Measurements from ENCODE around the gene SORCS2. TPM values are rescaled to one million over a fixed set of nuclear protein-coding genes. Genes with fewer than 3 reads are reported as not detected.

Gene SORCS2
- total RNA-seq, 1 experiment from 2014 or later = not detected

- Mint-ChIP-seq H3K9me3 (ENCODE audit: unreplicated experiment) (no peaks in the 10 kb centered on the region), H3K4me1 (ENCODE audit: insufficient read depth, unreplicated experiment) (peaks cover 9% of the 10 kb centered on the region), H3K36me3 (ENCODE audit: insufficient read depth, unreplicated experiment) (no peaks in the 10 kb centered on the region), H3K4me3 (ENCODE audit: unreplicated experiment) (no peak overlapping the region), H3K27me3 (ENCODE audit: insufficient read depth, unreplicated experiment) (peaks cover 16% of the 10 kb centered on the region), H3K27ac (ENCODE audit: low read depth, unreplicated experiment) (no peak overlapping the region)
- DNase-seq (ENCODE audit: unreplicated experiment) = no peak
- ChIA-PET POLR2A (no interaction called here), CTCF (interaction anchor here (1.2 kb wide), 1 partner anchor 165 kb away, joined by 8 read pairs; no protein-coding TSS in a partner anchor)
- no TSS peak for BruUV-seq (replicated peaks)
- intact Hi-C loops (cut with micrococcal nuclease) = no loop called here
- no peak for TF ChIP-seq CTCF (IDR thresholded peaks at IDR 0.05; ENCODE audit: unreplicated experiment)
Observed at GRCh38 chr4:7627251-7628250, 435.2 kb downstream of the SORCS2 start.

GRCh38 chr4:7628432-7628831 is 436.1 kb downstream of the SORCS2 start:
- no peaks in the 10 kb centered on the region for H3K9me3 Mint-ChIP-seq (ENCODE audit: unreplicated experiment)
- POLR2A ChIA-PET = no interaction called here
- H3K4me3 Mint-ChIP-seq (ENCODE audit: unreplicated experiment) = no peak overlapping the region
- BruUV-seq (replicated peaks) = no TSS peak
- DNase-seq (ENCODE audit: unreplicated experiment) = no peak
- CTCF ChIA-PET = interaction anchor here (1.2 kb wide), 1 partner anchor 166 kb away, joined by 8 read pairs; no protein-coding TSS in a partner anchor
- TF ChIP-seq CTCF (IDR thresholded peaks at IDR 0.05; ENCODE audit: unreplicated experiment) = no peak
- no peak overlapping the region for H3K27ac Mint-ChIP-seq (ENCODE audit: low read depth, unreplicated experiment)
- no peaks in the 10 kb centered on the region for H3K36me3 Mint-ChIP-seq (ENCODE audit: insufficient read depth, unreplicated experiment)
- intact Hi-C loops (cut with micrococcal nuclease) = no loop called here
- H3K27me3 Mint-ChIP-seq (ENCODE audit: insufficient read depth, unreplicated experiment) = peaks cover 17% of the 10 kb centered on the region
- H3K4me1 Mint-ChIP-seq (ENCODE audit: insufficient read depth, unreplicated experiment) = peaks cover 9% of the 10 kb centered on the region

- Mint-ChIP-seq H3K4me3 (ENCODE audit: unreplicated experiment) (no peak overlapping the region), H3K27ac (ENCODE audit: low read depth, unreplicated experiment) (no peak overlapping the region), H3K4me1 (ENCODE audit: insufficient read depth, unreplicated experiment) (peaks cover 9% of the 10 kb centered on the region), H3K9me3 (ENCODE audit: unreplicated experiment) (no peaks in the 10 kb centered on the region), H3K27me3 (ENCODE audit: insufficient read depth, unreplicated experiment) (peaks cover 22% of the 10 kb centered on the region), H3K36me3 (ENCODE audit: insufficient read depth, unreplicated experiment) (no peaks in the 10 kb centered on the region)
- no peak for TF ChIP-seq CTCF (IDR thresholded peaks at IDR 0.05; ENCODE audit: unreplicated experiment)
- no peak for DNase-seq (ENCODE audit: unreplicated experiment)
- no TSS peak for BruUV-seq (replicated peaks)
- POLR2A ChIA-PET = interaction anchor here (0.6 to 1.3 kb wide), 3 partner anchors 22 to 61 kb away, joined by 3 to 7 read pairs (median 4); no protein-coding TSS in a partner anchor
- intact Hi-C loops (cut with micrococcal nuclease) = loop anchor here (10.0 kb wide), 1 partner anchor 105 kb away; no protein-coding TSS in a partner anchor
- CTCF ChIA-PET = interaction anchor here (0.6 to 1.4 kb wide), 4 partner anchors 13 to 486 kb away, joined by 3 to 7 read pairs (median 3); no protein-coding TSS in a partner anchor
Observed at GRCh38 chr4:7629501-7630254, 437.3 kb downstream of the SORCS2 start.

All from MCF 10A (cell line).